Activated gamma-delta T cell (primary cell): ENCODE results near the gene STOX2.
"Not testable (repeated sequence)": the region's sequence is repeated elsewhere in the genome, so short reads cannot be mapped to it uniquely, and the experiment has no call there.

ENCODE experiments used
- DNase-seq: peaks from one replicate; lab custom pipeline; 2025; lab: John Stamatoyannopoulos, UW

Gene STOX2

GRCh38 chr4:183936574-183937345 is 31.7 kb downstream of the STOX2 start:
- DNase-seq = no peak

- no peak for DNase-seq
These were observed 35.8 kb downstream of the STOX2 start for GRCh38 chr4:183940864-183941263.

GRCh38 chr4:183941964-183942363 is 36.9 kb downstream of the STOX2 start:
- no peak for DNase-seq

- no peak for DNase-seq
These were observed 40.6 kb downstream of the STOX2 start for GRCh38 chr4:183945741-183946140.

GRCh38 chr4:183950536-183950935 is 45.4 kb downstream of the STOX2 start:
- no peak for DNase-seq

GRCh38 chr4:183952652-183953051 is 47.5 kb downstream of the STOX2 start:
- not testable (repeated sequence) for DNase-seq

GRCh38 chr4:183959319-183960045 is 54.4 kb downstream of the STOX2 start:
- no peak for DNase-seq

GRCh38 chr4:183960046-183960420 is 54.9 kb downstream of the STOX2 start:
- no peak for DNase-seq

GRCh38 chr4:183960962-183961541 is 55.9 kb downstream of the STOX2 start:
- DNase-seq = no peak

GRCh38 chr4:183961795-183962194 is 56.7 kb downstream of the STOX2 start:
- DNase-seq = no peak

- DNase-seq = no peak
These were observed 57.3 kb downstream of the STOX2 start for GRCh38 chr4:183962419-183962818.

GRCh38 chr4:183966371-183966770 is 61.3 kb downstream of the STOX2 start:
- DNase-seq = no peak

GRCh38 chr4:183967266-183967665 is 62.2 kb downstream of the STOX2 start:
- no peak for DNase-seq

GRCh38 chr4:183968502-183968901 is 63.4 kb downstream of the STOX2 start:
- DNase-seq = no peak

GRCh38 chr4:183968931-183969330 is 63.8 kb downstream of the STOX2 start:
- DNase-seq = no peak

- no peak for DNase-seq
These were observed 64.5 kb downstream of the STOX2 start for GRCh38 chr4:183969596-183969995.

GRCh38 chr4:183971929-183972490 is 66.9 kb downstream of the STOX2 start:
- DNase-seq = no peak

GRCh38 chr4:183977707-183978106 is 72.6 kb downstream of the STOX2 start:
- no peak for DNase-seq

- DNase-seq = no peak
These were observed 79.5 kb downstream of the STOX2 start for GRCh38 chr4:183984566-183984965.

- DNase-seq = no peak
These were observed 80.7 kb downstream of the STOX2 start for GRCh38 chr4:183985786-183986185.

GRCh38 chr4:183986291-183986970 is 81.3 kb downstream of the STOX2 start:
- DNase-seq = no peak
